Measurements from ENCODE around the gene PRMT1.

Gene PRMT1

DNA sequence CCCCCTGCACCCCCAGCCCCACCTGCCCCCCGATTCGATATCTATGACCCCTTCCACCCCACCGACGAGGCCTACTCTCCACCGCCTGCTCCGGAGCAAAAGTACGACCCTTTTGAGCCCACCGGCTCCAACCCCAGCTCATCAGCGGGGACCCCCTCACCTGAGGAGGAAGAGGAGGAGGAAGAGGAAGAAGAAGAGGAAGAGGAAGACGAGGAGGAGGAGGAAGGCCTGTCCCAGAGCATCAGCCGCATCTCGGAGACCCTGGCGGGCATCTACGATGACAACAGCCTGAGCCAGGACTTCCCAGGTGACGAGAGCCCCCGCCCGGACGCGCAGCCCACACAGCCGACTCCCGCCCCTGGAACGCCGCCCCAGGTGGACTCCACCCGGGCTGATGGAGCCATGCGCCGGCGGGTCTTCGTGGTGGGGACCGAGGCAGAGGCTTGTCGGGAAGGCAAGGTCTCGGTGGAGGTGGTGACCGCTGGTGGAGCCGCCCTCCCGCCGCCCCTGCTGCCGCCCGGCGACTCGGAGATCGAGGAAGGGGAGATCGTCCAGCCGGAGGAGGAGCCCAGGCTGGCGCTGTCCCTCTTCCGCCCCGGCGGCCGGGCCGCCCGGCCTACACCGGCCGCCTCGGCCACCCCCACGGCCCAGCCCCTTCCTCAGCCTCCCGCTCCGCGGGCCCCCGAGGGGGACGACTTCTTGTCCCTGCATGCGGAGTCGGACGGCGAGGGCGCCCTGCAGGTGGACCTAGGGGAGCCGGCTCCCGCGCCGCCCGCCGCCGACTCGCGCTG is 25.8 kb upstream of the PRMT1 start:
- H3K4me3 ChIP-seq (ENCODE audit: low read depth, low read length): no peak overlapping the region

DNA sequence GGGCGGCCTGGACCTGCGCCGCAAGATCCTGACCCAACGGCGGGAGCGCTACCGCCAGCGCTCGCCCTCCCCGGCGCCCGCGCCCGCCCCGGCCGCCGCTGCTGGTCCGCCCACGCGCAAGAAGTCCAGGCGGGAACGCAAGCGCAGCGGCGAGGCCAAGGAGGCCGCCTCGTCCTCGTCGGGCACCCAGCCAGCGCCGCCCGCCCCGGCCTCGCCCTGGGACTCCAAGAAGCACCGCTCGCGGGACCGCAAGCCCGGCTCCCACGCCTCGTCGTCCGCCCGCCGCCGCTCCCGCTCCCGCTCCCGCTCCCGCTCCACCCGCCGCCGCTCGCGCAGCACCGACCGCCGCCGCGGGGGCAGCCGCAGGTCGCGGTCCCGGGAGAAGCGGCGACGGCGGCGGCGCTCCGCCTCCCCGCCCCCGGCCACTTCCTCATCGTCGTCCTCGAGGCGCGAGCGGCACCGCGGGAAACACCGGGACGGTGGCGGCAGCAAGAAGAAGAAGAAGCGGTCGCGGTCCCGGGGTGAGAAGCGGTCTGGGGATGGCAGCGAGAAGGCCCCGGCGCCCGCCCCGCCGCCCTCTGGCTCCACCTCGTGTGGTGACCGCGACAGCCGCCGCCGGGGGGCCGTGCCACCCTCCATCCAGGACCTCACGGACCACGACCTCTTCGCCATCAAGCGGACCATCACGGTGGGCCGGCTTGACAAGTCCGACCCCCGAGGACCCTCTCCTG is 25.1 kb upstream of the PRMT1 start:
- H3K4me3 ChIP-seq (ENCODE audit: low read depth, low read length): no peak overlapping the region

DNA sequence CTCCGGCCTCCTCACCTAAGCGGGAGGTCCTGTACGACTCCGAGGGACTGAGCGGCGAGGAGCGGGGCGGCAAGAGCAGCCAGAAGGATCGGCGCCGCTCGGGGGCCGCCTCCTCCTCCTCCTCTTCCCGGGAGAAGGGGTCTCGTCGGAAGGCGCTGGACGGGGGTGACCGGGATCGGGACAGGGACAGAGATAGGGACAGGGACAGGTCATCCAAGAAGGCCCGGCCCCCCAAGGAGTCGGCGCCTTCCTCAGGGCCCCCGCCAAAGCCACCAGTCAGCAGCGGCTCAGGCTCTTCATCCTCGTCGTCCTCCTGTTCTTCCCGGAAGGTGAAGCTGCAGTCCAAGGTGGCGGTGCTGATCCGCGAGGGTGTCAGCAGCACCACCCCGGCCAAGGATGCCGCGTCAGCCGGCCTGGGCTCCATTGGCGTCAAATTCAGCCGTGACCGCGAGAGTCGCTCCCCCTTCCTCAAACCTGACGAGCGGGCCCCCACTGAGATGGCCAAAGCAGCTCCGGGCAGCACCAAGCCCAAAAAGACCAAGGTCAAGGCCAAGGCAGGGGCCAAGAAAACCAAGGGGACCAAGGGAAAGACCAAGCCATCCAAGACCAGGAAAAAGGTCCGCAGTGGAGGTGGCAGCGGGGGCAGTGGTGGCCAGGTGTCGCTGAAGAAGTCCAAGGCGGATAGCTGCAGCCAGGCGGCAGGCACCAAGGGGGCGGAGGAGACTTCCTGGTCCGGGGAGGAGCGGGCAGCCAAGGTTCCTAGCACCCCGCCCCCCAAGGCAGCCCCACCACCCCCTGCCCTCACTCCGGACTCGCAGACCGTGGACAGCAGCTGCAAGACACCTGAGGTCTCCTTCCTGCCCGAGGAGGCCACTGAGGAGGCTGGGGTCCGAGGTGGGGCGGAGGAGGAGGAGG is 24.3 kb upstream of the PRMT1 start:
- H3K4me3 ChIP-seq (ENCODE audit: low read depth, low read length): no peak overlapping the region

DNA sequence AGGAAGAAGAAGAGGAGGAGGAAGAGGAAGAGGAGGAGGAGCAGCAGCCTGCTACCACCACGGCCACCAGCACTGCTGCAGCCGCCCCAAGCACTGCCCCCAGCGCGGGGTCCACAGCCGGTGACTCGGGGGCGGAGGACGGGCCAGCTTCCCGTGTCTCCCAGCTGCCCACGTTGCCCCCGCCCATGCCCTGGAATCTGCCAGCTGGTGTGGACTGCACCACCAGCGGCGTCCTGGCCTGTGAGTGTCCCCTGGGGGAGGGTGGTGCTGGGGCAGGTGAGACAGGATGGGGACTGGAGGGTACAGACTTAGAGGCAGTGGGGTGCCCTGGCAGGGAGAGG is 23.6 kb upstream of the PRMT1 start:
- H3K4me3 ChIP-seq (ENCODE audit: low read depth, low read length): no peak overlapping the region

DNA sequence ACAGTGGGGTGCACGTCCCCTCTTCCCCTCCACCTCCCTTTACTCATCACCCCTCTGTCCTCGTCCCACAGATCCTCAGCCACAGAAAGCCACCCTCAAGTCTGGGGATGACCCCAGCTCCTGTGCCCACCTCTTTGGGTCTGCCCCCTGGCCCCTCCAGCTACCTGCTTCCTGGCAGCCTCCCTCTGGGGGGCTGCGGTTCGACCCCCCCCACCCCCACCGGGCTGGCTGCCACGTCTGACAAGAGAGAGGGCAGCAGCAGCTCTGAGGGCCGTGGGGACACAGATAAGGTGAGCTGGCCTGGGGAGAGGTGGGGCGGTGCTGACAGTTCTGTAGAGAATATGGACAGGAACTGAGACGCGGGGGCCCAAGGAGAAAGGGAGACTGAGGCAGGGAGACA is 22.5 kb upstream of the PRMT1 start:
- no peak overlapping the region for H3K4me3 ChIP-seq (ENCODE audit: low read depth, low read length)

DNA sequence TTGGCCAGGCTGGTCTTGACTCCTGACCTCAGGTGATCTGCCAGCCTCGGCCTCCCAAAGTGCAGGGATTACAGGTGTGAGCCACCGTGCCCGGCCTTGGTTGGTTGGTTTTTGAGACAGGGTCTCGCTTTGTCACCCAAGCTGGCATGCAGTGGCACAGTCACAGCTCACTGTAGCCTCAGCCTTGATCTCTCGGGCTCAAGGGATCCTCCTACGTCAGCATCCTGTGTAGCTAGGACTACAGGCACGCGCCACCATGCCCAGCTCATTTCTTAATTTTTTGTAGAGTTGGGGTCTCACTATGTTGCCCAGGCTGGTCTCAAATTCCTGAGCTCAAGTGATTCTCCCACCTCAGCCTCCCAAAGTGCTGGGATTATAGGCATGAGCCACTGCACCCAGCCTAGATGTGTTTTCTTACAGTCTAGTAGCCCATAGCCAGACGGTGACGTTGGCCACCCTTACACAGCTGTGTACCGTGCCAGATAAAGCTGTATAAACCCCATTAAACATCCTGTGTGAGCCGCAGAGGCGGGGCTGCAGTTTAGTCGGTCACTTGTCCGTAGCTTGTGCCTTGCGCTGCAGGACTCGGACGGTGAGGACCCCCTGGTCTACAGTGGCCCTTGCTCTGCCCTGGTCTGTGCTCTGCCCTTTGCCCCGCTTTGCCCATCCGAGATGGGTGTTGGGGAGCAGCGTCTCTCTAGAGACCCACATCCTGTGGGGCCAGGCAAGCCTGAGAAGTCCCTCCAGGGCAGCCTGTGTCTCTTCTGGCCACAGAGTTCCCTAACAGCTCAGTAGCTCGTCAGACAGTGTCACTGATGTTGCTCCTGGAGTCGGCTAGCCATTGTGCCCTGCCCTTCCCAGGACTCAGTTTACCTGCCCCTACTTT is 21.3 kb upstream of the PRMT1 start:
- H3K4me3 ChIP-seq (ENCODE audit: low read depth, low read length): no peak overlapping the region

DNA sequence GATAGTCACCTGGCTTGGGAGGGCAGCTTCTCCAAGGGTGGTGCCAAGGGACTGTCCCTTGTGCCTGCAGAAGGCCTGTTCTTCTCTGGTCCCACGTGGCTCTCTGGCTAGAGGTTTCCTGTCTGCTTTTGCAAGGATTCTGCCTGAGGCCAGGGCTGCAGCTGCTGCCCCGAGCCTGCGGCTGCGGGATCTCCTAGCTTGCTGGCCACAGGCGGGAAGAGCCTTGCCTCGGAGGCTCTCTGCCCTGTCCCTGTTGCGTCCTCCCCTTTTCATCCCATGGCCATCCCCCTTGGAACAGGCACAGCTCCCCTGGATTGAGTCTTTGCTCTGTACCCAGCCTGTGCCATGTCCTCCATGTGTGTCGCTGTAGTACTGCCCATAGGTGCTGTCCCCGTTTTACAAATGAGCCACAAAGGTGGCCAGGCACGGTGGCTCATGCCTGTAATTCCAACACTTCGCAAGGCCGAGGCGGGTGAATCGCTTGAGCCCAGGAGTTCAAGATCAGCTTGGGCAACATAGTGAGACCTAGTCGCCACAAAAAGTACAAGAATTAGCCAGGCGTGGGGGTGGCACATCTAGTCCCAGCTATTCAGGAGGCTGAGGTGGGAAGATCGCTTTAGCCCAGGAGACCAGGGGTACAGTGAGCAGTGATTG is 20.5 kb upstream of the PRMT1 start:
- no peak overlapping the region for H3K4me3 ChIP-seq (ENCODE audit: low read depth, low read length)

DNA sequence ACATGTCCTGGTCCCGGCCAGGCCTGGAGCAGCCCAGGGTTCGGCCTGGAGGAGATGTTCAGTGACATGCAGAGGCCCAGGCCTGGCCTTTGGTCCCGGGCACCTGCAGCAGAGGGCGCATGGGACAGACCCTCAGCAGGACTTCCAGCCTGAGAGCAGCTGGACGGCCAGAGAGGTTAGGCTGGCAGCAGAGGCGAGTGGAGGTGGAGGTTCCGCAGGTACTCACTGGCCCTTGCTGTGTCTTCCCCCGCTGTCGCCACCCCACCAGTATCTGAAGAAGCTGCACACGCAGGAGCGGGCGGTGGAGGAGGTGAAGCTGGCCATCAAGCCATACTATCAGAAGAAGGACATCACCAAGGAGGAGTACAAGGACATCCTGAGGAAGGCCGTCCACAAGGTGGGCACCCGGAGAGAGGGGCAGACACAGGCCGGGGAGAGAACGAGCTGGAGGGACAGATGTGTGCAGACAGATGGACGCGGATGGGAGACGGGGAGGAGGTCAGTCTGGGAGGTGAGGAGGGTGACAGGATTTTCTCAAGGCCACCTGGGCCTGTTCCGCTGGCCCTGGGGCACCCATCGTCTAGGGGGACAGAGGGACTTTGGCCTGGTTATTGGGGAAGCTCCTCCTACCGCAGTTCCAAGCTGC is 19.5 kb upstream of the PRMT1 start:
- H3K4me3 ChIP-seq (ENCODE audit: low read depth, low read length): no peak overlapping the region

DNA sequence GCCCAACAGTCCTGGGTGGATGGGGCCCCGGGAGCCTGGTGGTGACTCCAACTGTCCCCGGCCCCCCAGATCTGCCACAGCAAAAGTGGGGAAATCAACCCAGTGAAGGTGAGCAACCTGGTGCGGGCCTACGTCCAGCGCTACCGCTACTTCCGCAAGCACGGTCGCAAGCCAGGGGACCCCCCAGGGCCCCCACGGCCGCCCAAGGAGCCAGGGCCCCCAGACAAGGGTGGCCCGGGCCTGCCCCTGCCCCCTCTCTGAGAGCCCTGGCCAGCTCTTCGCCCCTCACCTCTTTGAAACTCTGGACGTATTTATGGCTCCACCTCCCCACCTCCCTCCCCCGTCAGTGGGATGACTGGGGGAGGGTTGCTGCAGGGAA is 18.9 kb upstream of the PRMT1 start:
- no peak overlapping the region for H3K4me3 ChIP-seq (ENCODE audit: low read depth, low read length)

DNA sequence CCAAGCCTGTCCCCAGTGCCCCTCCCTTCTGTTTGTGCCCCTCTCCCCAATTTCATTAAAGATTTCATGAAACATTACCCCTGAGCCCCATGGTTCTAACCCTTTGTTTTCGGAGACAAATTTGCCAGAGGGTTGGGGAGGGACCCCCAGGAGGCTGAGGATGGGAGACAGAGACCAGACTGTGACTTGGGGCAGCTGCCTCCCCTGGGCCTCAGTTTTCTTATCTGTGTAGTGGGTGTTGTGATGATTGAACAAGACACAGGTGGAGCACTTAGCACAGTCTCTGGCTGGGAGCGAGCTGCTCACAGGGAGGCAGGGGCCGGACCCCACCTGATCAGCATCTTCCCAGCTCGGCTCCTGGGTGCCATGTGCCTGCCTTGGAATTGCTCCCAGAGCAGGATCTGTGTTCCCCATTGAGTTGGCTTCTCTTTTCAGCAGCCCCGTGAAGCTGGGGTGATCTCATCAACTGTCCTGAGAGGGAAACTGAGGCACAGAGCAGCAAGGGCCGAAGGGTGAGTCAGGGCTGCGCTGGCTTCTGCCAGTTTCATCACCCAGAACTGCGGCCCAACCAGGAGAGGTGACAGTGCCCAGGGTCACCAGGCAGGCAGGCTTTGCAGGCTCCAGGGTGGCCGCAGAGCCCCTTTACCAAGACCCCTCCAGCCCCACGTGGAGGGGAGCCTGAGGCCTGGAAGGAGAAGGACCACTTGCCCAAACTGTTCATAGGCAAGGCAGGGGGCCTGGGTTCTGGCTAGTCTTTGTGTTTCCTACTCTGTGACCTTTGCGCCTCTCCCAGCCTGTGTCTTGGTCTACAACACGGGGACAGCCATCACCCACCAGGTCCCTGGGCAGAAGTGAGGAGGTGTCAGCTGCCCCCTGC is 18.3 kb upstream of the PRMT1 start:
- H3K4me3 ChIP-seq (ENCODE audit: low read depth, low read length): no peak overlapping the region

DNA sequence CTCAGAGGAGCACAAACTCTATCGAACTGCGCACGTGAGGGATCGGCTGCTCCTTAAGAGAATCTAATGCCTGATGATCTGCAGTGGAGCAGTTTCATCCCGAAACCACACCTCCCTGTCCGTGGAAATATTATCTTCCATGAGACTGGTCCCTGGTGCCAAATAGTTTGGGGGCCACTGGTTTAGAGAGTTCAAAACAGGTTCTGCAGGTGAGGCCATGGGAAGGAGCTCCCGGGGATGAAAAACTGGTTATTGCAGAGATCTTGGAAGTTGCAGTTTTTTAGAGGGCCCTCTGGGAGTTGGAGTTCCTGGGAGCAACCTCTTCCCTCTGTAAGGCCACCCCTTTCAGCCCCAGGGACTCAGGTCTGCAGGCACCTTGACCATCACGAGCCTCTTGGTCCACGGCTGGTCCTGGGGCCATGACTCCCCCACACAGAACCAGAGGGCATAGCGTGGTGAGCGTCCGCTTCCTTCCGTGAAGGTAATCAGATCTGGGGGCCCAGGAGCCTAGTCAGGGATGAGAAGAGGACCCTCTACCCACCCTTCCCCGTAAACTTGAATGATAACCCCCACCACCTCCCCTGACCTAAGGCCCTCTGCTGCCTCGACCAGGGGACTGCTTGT is 16.6 kb upstream of the PRMT1 start:
- no peak overlapping the region for H3K4me3 ChIP-seq (ENCODE audit: low read depth, low read length)

DNA sequence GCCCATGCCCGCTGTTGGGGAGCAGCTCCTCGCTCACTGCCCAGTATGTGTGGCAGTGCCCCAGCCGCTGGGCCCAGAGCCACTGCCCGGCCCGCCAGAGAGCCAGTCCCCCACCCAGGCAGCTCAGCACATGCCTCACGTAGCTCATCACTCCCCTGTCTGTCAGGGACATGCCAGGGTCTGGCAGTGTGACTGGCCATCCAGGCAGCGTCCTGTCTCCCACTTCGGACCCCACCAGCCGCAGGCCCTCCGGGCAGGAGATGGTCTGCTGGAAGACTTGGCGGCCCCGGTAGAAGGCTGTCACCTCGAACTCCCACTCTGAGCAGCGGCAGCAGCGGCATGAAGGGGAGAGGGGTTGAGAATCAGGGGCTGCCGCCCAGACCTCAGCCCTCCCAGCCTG is 15.1 kb upstream of the PRMT1 start:
- no peak overlapping the region for H3K4me3 ChIP-seq (ENCODE audit: low read depth, low read length)

DNA sequence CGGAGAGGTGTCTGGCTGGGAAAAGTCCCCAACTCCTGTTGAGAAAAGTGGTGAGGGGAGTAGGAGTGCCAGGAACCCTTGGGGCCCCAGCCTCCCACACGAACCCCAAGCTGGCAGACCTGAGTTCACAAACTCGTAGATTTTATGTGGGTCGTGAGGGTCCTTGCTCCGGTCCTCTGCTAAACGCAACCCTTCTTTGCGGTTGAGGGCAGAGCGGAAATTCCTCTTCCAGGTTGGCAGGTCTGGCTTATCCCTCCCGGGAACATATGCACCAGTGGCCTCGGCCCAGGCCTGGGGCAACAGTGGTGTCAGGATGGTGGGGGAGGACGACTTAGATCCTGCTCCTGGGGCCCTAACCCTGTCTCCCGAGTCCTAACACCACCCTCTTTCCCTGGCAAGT is 13.8 kb upstream of the PRMT1 start:
- no peak overlapping the region for H3K4me3 ChIP-seq (ENCODE audit: low read depth, low read length)

DNA sequence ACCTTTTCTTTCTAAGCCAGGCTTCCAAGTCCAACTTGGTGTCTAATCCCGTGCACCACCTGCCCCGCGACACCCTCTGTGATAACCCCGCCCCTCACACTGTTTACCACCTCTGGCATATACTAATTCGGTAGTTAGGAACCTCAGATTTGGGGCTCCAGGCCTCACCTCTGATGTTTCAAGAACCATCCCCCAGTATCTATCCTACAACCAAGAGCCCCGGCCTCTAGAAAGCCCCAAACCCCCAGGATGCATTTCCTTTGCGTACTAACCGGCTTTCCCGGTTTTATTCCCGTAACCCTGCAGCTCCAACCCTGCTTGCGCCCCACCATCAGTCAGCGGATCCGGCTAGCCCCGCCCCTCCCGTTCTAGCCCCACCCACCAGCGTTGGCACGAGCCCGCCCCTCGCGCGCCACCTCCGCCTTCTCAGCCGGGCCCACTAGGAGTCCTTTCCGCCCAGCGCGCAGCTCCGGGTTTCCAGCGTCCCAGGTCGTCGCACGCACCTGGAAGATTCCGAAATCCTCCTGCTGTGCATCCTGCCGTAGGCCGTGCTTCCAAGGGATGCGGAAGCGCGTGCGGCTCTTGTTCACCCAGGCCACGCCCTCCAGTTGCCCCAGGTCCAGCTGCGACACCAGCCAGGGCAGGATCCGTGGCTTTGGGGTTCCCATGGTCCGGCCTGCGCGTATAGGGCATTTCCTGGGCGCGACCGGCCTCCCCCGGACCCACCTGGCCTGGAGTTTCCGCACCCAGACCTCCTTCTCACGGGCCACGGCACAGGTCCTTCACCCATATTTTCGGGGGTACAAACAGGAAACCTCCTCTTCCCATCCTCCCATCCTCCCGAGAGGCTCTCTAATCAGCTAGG is 12.7 kb upstream of the PRMT1 start:
- H3K4me3 ChIP-seq (ENCODE audit: low read depth, low read length): peak overlapping the region; percentile 86

DNA sequence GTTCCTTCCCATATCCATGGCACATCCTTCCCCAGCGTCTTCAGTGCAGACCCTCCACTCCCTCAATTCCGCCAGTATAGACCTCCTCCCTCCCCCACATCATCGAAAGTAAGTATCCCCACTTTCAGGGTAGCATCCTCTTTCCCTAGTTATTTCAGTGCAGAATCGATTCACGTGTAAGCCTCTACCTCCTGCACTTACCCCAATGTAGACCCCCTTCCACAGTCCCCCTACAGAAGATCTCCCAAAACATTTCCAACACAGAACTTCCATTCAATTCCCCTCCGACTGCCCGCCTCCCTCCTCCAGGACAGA is 12.1 kb upstream of the PRMT1 start:
- peak overlapping the region; percentile 86 for H3K4me3 ChIP-seq (ENCODE audit: low read depth, low read length)

DNA sequence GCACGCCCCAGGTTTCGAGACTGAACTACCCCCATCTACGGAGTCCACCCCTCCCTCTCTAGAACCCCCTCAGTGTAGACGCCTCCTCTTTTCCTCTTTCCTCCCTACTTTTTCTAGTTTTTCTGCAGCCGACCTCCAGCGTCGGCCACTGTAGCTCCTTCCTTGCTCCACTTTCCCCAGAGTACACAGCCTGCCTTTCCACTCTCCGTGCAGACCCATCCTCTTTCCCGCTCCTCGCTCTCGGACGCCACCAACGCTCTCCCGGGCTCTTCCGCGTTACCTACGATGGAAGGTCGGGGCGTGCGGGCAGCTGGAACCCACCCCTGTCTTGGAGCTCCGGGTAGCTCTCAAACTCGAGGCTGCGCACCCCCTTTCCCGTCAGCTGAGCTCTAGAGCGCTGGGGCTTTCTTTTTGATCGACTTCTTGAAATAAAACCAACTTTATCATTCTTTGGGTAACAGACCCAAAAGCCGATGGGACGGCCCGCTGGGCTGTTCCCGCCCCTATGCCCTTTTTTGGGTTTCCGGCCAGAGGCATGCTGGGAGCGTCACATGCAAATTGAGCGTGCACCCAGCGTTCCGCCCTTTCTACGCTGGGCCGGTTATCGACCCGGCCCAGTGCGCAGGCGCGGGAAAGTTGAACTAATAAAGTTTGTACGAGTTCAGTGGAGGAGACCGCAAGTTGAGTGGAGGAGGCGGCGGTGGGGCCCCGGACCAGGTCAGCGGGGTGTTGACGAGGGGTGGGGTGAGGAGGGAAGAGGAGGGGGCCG is 11.5 kb upstream of the PRMT1 start, which contains the start of the genes BCL2L12 and IRF3:
TSS of gene BCL2L12 (plus strand) at position 583 of the 769 bp plus-strand sequence. CDS start 760 bp downstream, outside the sequence.
TSS of gene IRF3 (minus strand) at position 507 of the 769 bp plus-strand sequence. CDS start 1,019 bp downstream, outside the sequence.
- H3K4me3 ChIP-seq (ENCODE audit: low read depth, low read length): peak within 1 kb of the TSS; percentile 86

DNA sequence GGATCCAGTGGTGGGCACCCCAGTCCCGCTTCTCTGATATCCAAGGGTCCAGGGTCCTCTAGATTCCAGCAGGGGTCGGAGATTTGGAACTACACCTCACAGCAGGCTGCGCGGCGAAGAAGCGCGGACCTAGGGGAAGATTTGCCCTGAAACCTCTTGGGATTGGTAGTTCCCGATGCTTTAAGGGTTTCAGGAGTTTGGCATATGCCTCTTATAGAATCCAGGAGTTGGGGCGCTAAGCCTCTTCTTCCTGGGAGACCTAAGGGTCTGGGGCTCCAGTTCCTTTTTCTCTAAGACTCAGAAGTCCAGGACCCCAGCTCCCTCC is 11.0 kb upstream of the PRMT1 start:
- H3K4me3 ChIP-seq (ENCODE audit: low read depth, low read length): peak overlapping the region; percentile 86

All from iPS-11a (cell line).